ENCODE measurements around the gene ZDHHC9. TPM values are rescaled to one million over a fixed set of nuclear protein-coding genes. Genes with fewer than 3 reads are reported as not detected.

Gene ZDHHC9
- total RNA-seq, result 23.9 and 26.1 TPM in 2 replicates

DNA sequence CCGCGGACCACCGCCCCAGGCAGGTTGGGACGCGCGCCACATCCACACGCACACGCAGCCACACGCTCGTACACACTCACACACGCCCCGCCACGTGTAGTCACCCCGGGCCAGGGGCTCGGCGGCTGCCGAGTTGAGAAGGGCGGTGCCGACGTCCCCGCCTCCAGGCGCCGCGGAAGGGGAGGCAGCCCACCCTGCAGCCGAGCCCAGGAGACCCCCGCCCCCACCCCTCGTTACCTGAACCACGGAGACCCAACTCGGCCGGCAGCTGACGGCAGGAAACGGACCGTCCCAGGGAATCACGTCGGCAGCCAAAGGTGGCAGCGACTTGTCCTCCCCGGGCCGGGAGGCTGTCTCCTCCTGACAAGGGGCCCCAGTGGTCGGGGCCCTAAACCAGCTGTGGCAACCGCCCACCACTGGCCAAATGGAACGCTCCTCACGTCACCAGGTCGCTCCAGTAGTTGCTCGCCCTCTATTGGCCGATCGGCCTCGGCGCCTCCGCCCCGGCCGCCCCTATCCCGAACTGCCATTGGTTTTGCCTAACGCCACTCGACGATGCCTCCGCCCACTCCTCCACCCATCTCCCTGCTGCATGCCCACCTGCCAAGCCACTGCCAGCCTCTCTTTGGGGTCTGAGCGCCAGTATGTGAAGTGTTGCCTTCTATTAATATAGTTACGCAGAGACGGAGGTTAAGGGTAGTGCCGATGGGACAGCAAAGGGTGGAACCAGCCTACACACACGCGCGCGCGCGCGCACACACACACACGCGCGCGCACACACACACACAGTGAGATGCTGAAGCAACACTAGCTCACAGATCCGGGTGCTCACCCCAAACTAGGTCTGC is at the start of gene ZDHHC9:
Gene ZDHHC9, minus strand, starts transcription at position 428 of the 848 bp plus-strand sequence. CDS start 1,941 bp downstream, outside the sequence.

GRCh38 chrX:129779747-129780146 is 63.9 kb downstream of the ZDHHC9 start, which contains the start of gene SASH3:
Gene SASH3 (plus strand): TSS chrX:129779949. CDS start chrX:129780098, 149 bp downstream.

Other genes with a start within 250 kb of the ZDHHC9 start
- not detected in 2 replicates for gene APLN, start 188.9 kb downstream of the ZDHHC9 start, total RNA-seq
- 1.7 TPM in 1 of 2 replicates, not detected in the other for gene XPNPEP2, start 104.9 kb downstream of the ZDHHC9 start, total RNA-seq
- gene SASH3, start 63.9 kb downstream of the ZDHHC9 start, total RNA-seq, result not detected in 2 replicates
- gene UTP14A, start 62.3 kb upstream of the ZDHHC9 start, total RNA-seq, result 13.1 and 13.8 TPM in 2 replicates
- 0.86 and 1.2 TPM in 2 replicates for gene BCORL1, start 138.7 kb upstream of the ZDHHC9 start, total RNA-seq

All from myometrial cell (primary cell).